ENCODE results near the gene APMAP.

DNA sequence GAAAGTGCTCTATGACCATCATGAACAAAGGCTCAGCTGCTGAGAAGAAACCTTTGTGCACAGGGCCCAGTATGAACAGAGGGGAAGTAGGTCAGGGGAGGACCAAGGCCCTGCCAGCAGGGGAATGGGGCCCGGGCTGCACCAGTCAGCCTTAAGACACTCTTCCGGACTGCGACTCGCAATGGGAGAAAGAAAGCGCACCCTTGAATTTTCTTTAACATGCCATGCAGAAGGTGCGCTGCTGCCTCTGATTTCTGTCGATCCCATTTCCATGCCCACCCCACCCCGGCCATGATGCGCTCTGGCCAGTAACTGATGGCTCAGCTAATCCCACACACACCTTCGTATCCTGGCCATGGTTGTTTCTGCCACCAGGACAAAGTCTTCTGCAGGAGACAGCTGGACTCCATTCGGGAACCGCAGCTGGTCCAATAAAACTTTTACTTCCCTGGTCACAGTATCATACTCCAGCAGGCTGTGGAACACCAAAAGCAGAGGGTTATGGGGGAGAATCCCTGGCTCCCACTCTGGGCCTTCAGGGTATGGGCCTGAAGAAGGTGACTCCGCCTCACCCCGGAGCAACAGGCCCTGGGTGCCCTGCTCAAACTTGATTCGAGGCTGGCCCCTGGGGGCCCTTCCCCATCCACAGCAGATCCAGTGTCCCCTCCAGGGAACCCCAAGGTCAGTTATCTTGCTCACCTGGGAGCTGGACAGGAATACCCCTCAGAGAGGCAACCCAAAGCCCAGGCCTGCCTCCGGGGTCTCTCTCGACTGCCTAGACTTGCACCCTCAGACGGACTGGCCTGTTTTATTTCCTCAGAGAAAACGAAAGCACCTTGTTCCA, 23.1 kb downstream of the APMAP start:
- TF ChIP-seq ZBTB26 (CRISPR knock-in tag; IDR thresholded peaks at IDR 0.05; ENCODE audit: borderline replicate concordance) = no peak
- TF ChIP-seq CBX5 (CRISPR knock-in tag; IDR thresholded peaks at IDR 0.05; ENCODE audit: borderline replicate concordance) = no peak
- no peak for TF ChIP-seq POLR2AphosphoS5 (IDR thresholded peaks at IDR 0.05; ENCODE audit: low read depth, low read length)
- TF ChIP-seq ZBTB42 (CRISPR knock-in tag; IDR thresholded peaks at IDR 0.05) = no peak
- no peak for TF ChIP-seq FOXK1 (CRISPR knock-in tag; IDR thresholded peaks at IDR 0.05; ENCODE audit: borderline replicate concordance, low read depth)

All from HepG2 (cell line).